ENCODE data around the gene NAP1L1.

NAP1L1 gene

GRCh38 chr12:76084863-76085519 is 506 bp upstream of the NAP1L1 start:
- no peak for FAIRE-seq

GRCh38 chr12:76083246-76083903 is 1.1 kb downstream of the NAP1L1 start:
- no peak for DNase-seq (ENCODE audit: extremely low spot score, insufficient read length, low read depth)
- FAIRE-seq = no peak

More at GRCh38 chr12:76084863-76085519, 506 bp upstream of the NAP1L1 start:
- DNase-seq (ENCODE audit: extremely low spot score, insufficient read length, low read depth) = no peak

DNA sequence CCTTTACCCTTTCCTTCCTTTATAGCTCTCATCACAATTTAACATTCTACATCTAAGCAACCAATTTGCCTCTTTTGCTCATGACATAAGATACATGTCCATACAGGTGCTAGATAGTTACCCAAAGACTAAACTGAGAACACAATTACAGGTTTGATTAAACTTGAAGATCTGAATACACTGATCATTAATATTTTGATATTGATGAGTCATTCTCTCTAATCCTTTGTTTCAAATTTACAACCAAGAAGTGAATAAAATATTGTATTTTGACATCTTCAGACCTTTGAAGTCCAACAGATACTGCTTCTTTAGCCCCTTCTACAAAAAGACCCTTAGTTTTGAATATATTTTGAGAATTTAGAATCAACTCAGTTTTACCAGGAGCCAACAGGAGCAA is 2.6 kb downstream of the NAP1L1 start:
- FAIRE-seq = no peak
- no peak for DNase-seq (ENCODE audit: extremely low spot score, insufficient read length, low read depth)

DNA sequence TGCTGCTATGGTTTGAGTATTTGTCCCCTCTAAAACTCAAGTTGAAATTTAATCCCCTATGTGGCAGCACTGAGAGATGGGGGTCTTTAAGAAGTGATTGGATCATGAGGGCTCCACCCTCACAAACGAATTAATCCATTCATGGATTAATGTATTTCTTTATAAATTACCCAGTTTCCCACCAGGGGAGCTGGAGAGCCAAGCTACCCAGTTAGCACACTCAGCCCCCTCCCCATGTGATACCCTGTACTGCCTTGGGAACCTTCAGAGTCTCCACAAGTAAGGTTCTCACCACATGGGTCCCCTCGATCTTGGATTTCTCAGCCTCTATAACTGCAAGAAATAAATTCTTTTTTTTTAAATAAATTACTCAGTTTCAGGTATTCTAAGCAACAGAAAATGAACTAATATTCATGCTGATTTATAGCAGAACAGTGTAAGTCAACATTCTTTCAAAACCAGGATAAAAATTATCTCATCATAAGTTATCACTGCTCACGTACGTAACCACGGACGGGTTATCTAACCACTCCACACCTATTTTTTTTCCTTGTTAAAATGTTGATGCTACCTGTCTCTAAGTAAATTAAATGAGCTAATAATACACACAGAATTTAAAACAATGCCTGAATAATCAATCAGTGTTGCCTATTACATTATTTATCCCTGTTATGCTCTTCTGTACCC is 3.6 kb downstream of the NAP1L1 start:
- FAIRE-seq (no peak), DNase-seq (ENCODE audit: extremely low spot score, insufficient read length, low read depth) (no peak)

DNA sequence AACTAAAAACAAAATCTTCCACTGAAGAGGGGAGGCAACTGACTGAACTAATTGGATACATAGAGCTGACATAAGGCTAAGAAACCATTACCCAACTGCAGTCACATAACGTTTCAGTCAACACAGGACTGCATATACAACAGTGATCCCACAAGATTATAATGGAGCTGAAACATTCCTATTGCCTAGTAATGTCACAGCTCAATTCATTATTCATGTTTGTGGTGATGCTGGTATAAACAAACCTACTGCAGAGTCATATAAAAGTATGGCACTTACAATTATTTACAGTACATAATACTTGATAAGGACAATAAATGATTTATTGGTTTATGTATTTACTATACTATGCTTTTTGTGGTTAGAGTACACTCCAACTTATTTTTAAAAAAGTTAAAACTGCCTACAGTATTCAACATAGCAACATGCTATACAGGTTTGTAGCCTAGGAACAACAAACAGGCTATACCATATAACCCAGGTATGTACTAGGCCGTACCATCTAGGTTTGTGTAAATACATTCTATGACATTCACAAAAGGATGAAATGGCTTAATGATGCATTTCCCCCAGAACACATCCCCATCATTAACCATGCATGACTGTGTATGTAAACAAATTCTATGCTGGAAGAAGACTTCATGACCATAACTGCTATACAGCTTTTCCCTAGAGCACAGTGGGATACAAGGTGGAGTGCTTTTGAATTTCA is 4.3 kb downstream of the NAP1L1 start:
- FAIRE-seq (peak; percentile 24), DNase-seq (ENCODE audit: extremely low spot score, insufficient read length, low read depth) (no peak)

DNA sequence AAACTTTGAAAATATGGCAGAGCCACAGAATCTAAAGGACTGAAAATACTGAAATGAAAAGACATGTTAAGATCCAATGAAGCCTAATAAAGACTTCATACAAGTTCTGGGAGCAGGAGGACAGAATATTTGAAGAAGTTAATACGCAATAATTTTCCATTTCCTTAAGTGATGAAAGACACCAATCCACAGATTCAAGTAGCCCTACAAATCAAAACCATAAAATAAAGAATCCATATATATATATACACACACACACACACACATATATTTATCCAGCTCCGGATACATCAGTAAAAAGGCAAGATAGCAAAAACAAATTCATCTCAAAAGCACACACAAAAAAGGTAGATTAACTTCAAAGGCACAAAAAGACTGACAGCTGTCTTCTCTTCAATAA is 5.7 kb downstream of the NAP1L1 start:
- DNase-seq (ENCODE audit: extremely low spot score, insufficient read length, low read depth) (no peak), FAIRE-seq (no peak)

- no peak for FAIRE-seq
- no peak for DNase-seq (ENCODE audit: extremely low spot score, insufficient read length, low read depth)
Observed at GRCh38 chr12:76075448-76075847, 9.0 kb downstream of the NAP1L1 start.

DNA sequence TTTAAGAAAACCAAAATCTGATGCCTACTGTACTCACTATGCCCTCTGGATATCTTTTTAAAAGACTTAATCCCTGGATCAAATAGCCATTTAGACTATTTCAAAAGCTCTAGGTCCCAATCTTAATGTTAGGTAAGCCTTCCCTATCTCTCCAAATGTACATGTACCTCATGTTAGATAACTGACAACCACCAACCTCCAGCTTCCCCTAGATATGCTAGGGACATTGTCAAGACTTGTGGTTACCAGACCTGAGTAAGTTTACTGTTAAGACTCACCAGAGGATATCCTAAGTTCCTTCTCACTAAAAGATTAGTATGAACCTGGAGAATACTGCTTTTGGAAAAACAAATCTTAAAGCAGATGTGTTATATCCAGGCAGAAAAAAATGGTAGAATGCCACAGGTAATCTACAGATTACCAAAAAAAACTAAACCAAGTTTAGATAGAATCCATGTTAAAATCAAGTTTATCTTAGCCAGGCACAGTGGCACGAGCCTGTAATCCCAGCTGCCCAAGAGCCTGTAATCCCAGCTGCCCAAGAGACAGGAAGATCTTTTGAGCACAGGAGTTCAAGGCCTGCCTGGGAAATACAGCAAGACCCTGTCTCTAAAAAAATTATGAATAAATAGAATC is 9.7 kb downstream of the NAP1L1 start:
- no peak for FAIRE-seq

GRCh38 chr12:76073561-76073960 is 10.9 kb downstream of the NAP1L1 start:
- FAIRE-seq = no peak
- no peak for DNase-seq (ENCODE audit: extremely low spot score, insufficient read length, low read depth)

More for the DNA sequence above, 9.7 kb downstream of the NAP1L1 start:
- no peak for DNase-seq (ENCODE audit: extremely low spot score, insufficient read length, low read depth)

DNA sequence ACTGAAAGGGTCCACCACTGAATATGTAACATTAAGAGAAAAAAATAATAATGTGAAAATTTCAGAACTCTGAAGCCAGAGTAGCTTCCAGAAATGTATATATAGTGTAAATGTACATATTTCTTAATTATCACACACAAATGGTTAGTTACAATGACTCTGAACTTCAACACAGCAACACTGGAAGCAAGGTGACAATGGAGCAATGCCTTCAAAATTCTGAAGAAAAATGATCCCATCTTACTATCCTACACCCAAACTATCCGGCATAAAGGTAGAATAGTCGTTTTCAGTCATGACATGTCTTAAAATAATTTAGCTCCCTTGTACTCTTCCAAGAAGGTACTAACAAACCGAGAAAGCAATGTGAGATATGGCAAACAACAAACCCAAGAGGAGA is 11.9 kb downstream of the NAP1L1 start:
- DNase-seq (ENCODE audit: extremely low spot score, insufficient read length, low read depth) (no peak), FAIRE-seq (no peak)

- DNase-seq (ENCODE audit: extremely low spot score, insufficient read length, low read depth) (no peak), FAIRE-seq (no peak)
Observed at GRCh38 chr12:76069339-76069738, 15.1 kb downstream of the NAP1L1 start.

- DNase-seq (ENCODE audit: extremely low spot score, insufficient read length, low read depth) = no peak
- FAIRE-seq = no peak
Observed at GRCh38 chr12:76065917-76066316, 18.6 kb downstream of the NAP1L1 start.

GRCh38 chr12:76064904-76065303 is 19.6 kb downstream of the NAP1L1 start:
- FAIRE-seq (no peak), DNase-seq (ENCODE audit: extremely low spot score, insufficient read length, low read depth) (no peak)

- no peak for DNase-seq (ENCODE audit: extremely low spot score, insufficient read length, low read depth)
- FAIRE-seq = no peak
Observed at GRCh38 chr12:76060111-76060510, 24.4 kb downstream of the NAP1L1 start.

DNA sequence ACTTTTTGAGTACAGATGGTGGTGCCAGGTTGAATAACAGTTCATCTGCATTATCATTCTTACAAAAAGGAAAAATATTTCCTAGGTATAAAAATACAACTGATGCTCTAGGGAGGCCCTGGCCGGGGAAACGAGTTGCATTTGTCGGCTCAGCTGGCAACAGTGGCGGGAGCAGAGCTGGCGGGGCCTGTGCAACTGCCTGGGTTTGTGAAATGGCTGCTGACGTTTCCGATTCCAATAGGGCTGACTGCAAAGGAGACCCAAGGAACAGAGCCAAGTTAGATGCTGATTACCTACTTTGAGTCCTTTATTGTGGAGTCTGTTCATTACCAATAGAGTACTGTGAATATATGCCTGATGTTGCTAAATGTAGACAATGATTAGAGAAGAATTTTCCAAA is 27.2 kb downstream of the NAP1L1 start:
- FAIRE-seq = no peak
- no peak for DNase-seq (ENCODE audit: extremely low spot score, insufficient read length, low read depth)

DNA sequence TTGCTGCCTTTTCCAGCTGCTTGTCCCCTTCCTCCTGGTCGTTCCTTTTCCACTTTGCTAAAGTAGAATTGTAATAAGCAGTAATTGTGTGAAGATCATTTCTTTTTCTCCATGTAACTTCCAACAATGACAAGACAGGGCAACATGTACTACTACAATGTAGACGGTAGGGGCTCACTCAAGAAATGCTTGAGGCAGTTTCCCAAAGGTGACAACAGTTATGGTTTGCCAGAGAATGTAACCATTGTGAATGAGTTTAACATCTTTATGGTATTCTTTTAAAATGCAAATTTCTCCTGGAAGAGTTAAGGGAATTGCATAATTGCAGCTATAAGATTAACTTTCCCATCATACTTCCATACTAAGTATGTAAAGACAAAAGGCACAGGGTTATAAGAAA is 29.1 kb downstream of the NAP1L1 start:
- DNase-seq (ENCODE audit: extremely low spot score, insufficient read length, low read depth) (no peak), FAIRE-seq (no peak)

GRCh38 chr12:76049575-76050251 is 34.8 kb downstream of the NAP1L1 start:
- no peak for DNase-seq (ENCODE audit: extremely low spot score, insufficient read length, low read depth)
- no peak for FAIRE-seq

- DNase-seq (ENCODE audit: extremely low spot score, insufficient read length, low read depth) = no peak
- FAIRE-seq = no peak
Observed at GRCh38 chr12:76047742-76048141, 36.7 kb downstream of the NAP1L1 start.

- FAIRE-seq (no peak), DNase-seq (ENCODE audit: extremely low spot score, insufficient read length, low read depth) (no peak)
Observed at GRCh38 chr12:76047060-76047459, 37.4 kb downstream of the NAP1L1 start.

- FAIRE-seq (no peak), DNase-seq (ENCODE audit: extremely low spot score, insufficient read length, low read depth) (no peak)
Observed at GRCh38 chr12:76043377-76043776, 41.1 kb downstream of the NAP1L1 start.
